ENCODE results near the gene TFR2. TPM values are rescaled to one million over a fixed set of nuclear protein-coding genes. Genes with fewer than 3 reads are reported as not detected.

TFR2 gene
- total and polyA plus RNA-seq, 9 of the 15 experiments (the other 6 are each of a cell fraction or from before 2014, with no cell fraction given) = 3.8 to 123 (median 51.1) TPM

DNA sequence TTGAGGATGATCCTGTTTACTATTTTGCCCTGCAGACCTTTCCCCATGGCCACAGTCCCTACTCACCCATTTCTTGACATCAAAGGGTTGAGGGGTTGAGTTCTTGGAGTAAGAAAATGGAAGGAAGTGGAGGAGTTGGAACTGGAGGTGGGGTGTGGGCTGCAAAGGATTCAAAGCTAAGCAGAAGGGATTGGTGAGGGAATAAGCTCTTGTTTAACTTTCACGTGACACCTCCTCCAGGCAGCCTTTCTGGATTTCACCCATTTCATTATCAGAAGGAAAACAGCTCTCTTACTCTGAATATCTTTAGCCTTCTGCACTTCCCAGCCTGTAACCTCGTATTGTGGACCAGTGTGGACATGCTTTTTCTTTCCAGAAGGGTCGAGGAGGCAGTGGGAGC lies 15.3 kb downstream of the TFR2 start (continued):
- TF ChIP-seq, protein P1, sequence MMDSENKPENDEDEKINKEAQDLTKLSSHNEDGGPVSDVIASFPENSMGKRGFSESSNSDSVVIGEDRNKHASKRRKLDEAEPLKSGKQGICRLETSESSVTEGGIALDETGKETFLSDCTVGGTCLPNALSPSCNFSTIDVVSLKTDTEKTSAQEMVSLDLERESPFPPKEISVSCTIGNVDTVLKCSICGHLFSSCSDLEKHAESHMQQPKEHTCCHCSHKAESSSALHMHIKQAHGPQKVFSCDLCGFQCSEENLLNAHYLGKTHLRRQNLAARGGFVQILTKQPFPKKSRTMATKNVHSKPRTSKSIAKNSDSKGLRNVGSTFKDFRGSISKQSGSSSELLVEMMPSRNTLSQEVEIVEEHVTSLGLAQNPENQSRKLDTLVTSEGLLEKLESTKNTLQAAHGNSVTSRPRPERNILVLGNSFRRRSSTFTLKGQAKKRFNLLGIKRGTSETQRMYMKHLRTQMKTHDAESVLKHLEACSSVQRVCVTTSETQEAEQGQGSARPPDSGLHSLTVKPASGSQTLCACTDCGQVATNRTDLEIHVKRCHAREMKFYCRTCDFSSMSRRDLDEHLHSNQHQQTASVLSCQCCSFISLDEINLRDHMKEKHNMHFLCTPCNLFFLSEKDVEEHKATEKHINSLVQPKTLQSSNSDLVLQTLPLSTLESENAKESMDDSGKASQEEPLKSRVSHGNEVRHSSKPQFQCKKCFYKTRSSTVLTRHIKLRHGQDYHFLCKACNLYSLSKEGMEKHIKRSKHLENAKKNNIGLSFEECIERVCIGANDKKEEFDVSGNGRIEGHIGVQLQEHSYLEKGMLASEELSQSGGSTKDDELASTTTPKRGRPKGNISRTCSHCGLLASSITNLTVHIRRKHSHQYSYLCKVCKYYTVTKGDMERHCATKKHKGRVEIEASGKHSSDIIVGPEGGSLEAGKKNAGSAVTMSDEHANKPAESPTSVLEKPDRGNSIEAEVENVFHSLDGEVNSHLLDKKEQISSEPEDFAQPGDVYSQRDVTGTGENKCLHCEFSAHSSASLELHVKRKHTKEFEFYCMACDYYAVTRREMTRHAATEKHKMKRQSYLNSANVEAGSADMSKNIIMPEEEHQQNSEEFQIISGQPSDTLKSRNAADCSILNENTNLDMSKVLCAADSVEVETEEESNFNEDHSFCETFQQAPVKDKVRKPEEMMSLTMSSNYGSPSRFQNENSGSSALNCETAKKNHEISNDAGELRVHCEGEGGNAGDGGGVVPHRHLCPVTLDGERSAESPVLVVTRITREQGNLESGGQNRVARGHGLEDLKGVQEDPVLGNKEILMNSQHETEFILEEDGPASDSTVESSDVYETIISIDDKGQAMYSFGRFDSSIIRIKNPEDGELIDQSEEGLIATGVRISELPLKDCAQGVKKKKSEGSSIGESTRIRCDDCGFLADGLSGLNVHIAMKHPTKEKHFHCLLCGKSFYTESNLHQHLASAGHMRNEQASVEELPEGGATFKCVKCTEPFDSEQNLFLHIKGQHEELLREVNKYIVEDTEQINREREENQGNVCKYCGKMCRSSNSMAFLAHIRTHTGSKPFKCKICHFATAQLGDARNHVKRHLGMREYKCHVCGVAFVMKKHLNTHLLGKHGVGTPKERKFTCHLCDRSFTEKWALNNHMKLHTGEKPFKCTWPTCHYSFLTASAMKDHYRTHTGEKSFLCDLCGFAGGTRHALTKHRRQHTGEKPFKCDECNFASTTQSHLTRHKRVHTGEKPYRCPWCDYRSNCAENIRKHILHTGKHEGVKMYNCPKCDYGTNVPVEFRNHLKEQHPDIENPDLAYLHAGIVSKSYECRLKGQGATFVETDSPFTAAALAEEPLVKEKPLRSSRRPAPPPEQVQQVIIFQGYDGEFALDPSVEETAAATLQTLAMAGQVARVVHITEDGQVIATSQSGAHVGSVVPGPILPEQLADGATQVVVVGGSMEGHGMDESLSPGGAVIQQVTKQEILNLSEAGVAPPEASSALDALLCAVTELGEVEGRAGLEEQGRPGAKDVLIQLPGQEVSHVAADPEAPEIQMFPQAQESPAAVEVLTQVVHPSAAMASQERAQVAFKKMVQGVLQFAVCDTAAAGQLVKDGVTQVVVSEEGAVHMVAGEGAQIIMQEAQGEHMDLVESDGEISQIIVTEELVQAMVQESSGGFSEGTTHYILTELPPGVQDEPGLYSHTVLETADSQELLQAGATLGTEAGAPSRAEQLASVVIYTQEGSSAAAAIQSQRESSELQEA (IDR thresholded peaks at IDR 0.05; ENCODE audit: low read depth) = no peak
- TF ChIP-seq RCOR1 (IDR thresholded peaks at IDR 0.05; ENCODE audit: borderline replicate concordance in 1 of 2, low read depth in 2 of 2, low read length in 2 of 2) (peak; percentile 26 to 66), RBM25 (IDR thresholded peaks at IDR 0.05; ENCODE audit: low read depth, low read length, severe bottlenecking) (peak; percentile 100), CREB1 (IDR thresholded peaks at IDR 0.05) (no peak), CREB1 (CRISPR knock-in tag; IDR thresholded peaks at IDR 0.05) (peak; percentile 9; the same call in 1 of the 2 replicates), SMARCA5 (IDR thresholded peaks at IDR 0.05) (peak; percentile 99), LEF1 (IDR thresholded peaks at IDR 0.05) (peak; percentile 31), BCOR (IDR thresholded peaks at IDR 0.05) (peak; percentile 98), ZC3H8 (IDR thresholded peaks at IDR 0.05) (peak; percentile 22; the same call in 1 of the 2 replicates), POLR3G (IDR thresholded peaks at IDR 0.05; ENCODE audit: extremely low read depth, insufficient read length, insufficient replicate concordance) (no peak), SIN3A (IDR thresholded peaks at IDR 0.05; ENCODE audit: borderline replicate concordance in 2 of 2, control insufficient read depth in 1 of 2, low read depth in 2 of 2, low read length in 2 of 2) (peak in 1 of 2 experiments; percentile 63; a peak in 1 of 4 replicates), DPF2 (IDR thresholded peaks at IDR 0.05) (0 out of 2 replicates have a peak, but pooled peaks have one; percentile 16)

Measured in K562 (cell line).